Breast epithelium (tissue), 4 donors: Measurements from ENCODE around the gene KSR2. TPM values are rescaled to one million over a fixed set of nuclear protein-coding genes. Genes with fewer than 3 reads are reported as not detected.

Experiments used
- DNase-seq, 2 donors: peaks; one replicate each; pipeline ENCODE4 v3.0.0-alpha.2; 2019; ENCODE audit warnings: low spot score in 2 of 2
- H3K27ac ChIP-seq, 2 donors: fragments of 200-600 bp; sonication (generic) in 1 of 2; one replicate each; pipeline ENCODE4 v1.5.1; 2016 to 2019; ENCODE audit warnings: mild to moderate bottlenecking in 1 of 2
- H3K27me3 ChIP-seq, 2 donors: fragments of 200-600 bp; sonication (generic) in 1 of 2; one replicate each; pipeline versions ENCODE4 v1.5.1 to v1.6.0; 2017 to 2019; ENCODE audit warnings: control low read depth in 1 of 2, mild to moderate bottlenecking in 1 of 2
- H3K36me3 ChIP-seq: fragments of 200-600 bp; one replicate; pipeline ENCODE4 v1.5.1; 2019
- H3K4me1 ChIP-seq, 2 donors: fragments of 200-600 bp; sonication (generic); one replicate each; pipeline ENCODE4 v1.5.1; 2016 to 2019; ENCODE audit warnings: control low read depth in 1 of 2
- H3K4me3 ChIP-seq, 3 donors: fragments of 200-600 bp; sonication (generic); 1 replicate in 2 of 3; 2 replicates in 1 of 3; pipeline ENCODE4 v1.5.1; 2016 to 2019; ENCODE audit warnings: mild to moderate bottlenecking in 3 of 3, moderate library complexity in 2 of 3
- H3K9me3 ChIP-seq, 2 donors: fragments of 200-600 bp; sonication (generic) in 1 of 2; one replicate each; pipeline ENCODE4 v1.5.1; 2016 to 2019; ENCODE audit warnings: control low read depth in 1 of 2
- CTCF ChIP-seq, 3 donors: fragments of 450-650 bp; IDR thresholded peaks; one replicate each; pipeline ENCODE4 v1.5.1; 2016 to 2017; ENCODE audit warnings: antibody characterized with exemption in 3 of 3, mild to moderate bottlenecking in 3 of 3, moderate library complexity in 3 of 3
- POLR2A ChIP-seq: fragments of 450-650 bp; IDR thresholded peaks from one replicate; pipeline ENCODE4 v1.6.1; 2016; ENCODE audit warnings: antibody characterized with exemption, mild to moderate bottlenecking, moderate library complexity
- POLR2AphosphoS5 ChIP-seq, 3 donors: sonication (generic); formaldehyde crosslinking; IDR thresholded peaks; one replicate each; pipeline ENCODE4 v1.6.1; 2017; ENCODE audit warnings: antibody characterized with exemption in 3 of 3
- intact Hi-C: fragments of 100-400 bp; cut with DNase I; formaldehyde crosslinking; loops from one replicate; pipeline ENCODE4 v1.15.1; 2023; ENCODE audit warnings: low total_unique reads
- total RNA-seq, 3 donors: library from RNA; depleted of rRNA; stranded (reverse); fragments of >200 nt; gene quantifications; one replicate each; pipeline ENCODE4 v1.1.0, GENCODE V29; 2016

KSR2 gene
- total RNA-seq, 3 donors from 2014 or later, result under 0.01 to 1.9 (median 0.33) TPM

- intact Hi-C loops, result loop anchor here (10.0 kb wide), 1 partner anchor 967 kb away; no protein-coding TSS in a partner anchor
- Histone ChIP-seq H3K4me1 (no peaks in the 10 kb centered on the region), H3K27ac (no peak overlapping the region), H3K36me3 (no peaks in the 10 kb centered on the region), H3K9me3 (no peaks in the 10 kb centered on the region), H3K27me3 (no peaks in the 10 kb centered on the region), H3K4me3 (no peak overlapping the region)
- TF ChIP-seq POLR2A (no peak), POLR2AphosphoS5 (IDR thresholded peaks at IDR 0.05) (no peak), CTCF (IDR thresholded peaks at IDR 0.05) (no peak)
- DNase-seq, result no peak
These were observed 516.7 kb downstream of the KSR2 start for GRCh38 chr12:117452112-117452511.

GRCh38 chr12:117450209-117450608, 518.6 kb downstream of the KSR2 start:
- no peak for DNase-seq
- no peaks in the 10 kb centered on the region for H3K36me3 ChIP-seq
- no peak overlapping the region for H3K27ac ChIP-seq
- H3K9me3 ChIP-seq, result no peaks in the 10 kb centered on the region
- H3K4me3 ChIP-seq, result no peak overlapping the region
- no peaks in the 10 kb centered on the region for H3K4me1 ChIP-seq
- H3K27me3 ChIP-seq, result no peaks in the 10 kb centered on the region
- intact Hi-C loops, result loop anchor here (2.0 to 10.0 kb wide), 2 partner anchors 73 to 965 kb away; no protein-coding TSS in a partner anchor
- TF ChIP-seq CTCF (IDR thresholded peaks at IDR 0.05), result no peak
- TF ChIP-seq POLR2AphosphoS5 (IDR thresholded peaks at IDR 0.05), result no peak
- TF ChIP-seq POLR2A, result no peak

GRCh38 chr12:117447665-117448366, 521.0 kb downstream of the KSR2 start:
- H3K4me3 ChIP-seq, result no peak overlapping the region
- intact Hi-C loops, result no loop called here
- no peak overlapping the region for H3K27ac ChIP-seq
- TF ChIP-seq POLR2A (no peak), CTCF (IDR thresholded peaks at IDR 0.05) (no peak)
- no peaks in the 10 kb centered on the region for H3K27me3 ChIP-seq
- no peaks in the 10 kb centered on the region for H3K36me3 ChIP-seq
- no peaks in the 10 kb centered on the region for H3K9me3 ChIP-seq
- no peaks in the 10 kb centered on the region for H3K4me1 ChIP-seq
- DNase-seq, result no peak

- Histone ChIP-seq H3K27ac (no peak overlapping the region), H3K36me3 (no peaks in the 10 kb centered on the region), H3K27me3 (no peaks in the 10 kb centered on the region), H3K4me1 (no peaks in the 10 kb centered on the region), H3K4me3 (no peak overlapping the region), H3K9me3 (no peaks in the 10 kb centered on the region)
- intact Hi-C loops, result no loop called here
- DNase-seq, result no peak
- no peak for TF ChIP-seq POLR2A
- TF ChIP-seq POLR2AphosphoS5 (IDR thresholded peaks at IDR 0.05), result no peak
- TF ChIP-seq CTCF (IDR thresholded peaks at IDR 0.05), result no peak
These were observed 524.0 kb downstream of the KSR2 start for GRCh38 chr12:117444781-117445180.

GRCh38 chr12:117441751-117442150, 527.0 kb downstream of the KSR2 start:
- Histone ChIP-seq H3K27me3 (no peaks in the 10 kb centered on the region), H3K27ac (no peak overlapping the region), H3K36me3 (no peaks in the 10 kb centered on the region), H3K4me3 (no peak overlapping the region), H3K9me3 (no peaks in the 10 kb centered on the region), H3K4me1 (no peaks in the 10 kb centered on the region)
- TF ChIP-seq POLR2A (no peak), CTCF (IDR thresholded peaks at IDR 0.05) (no peak), POLR2AphosphoS5 (IDR thresholded peaks at IDR 0.05) (no peak)
- intact Hi-C loops, result no loop called here
- peak in 1 of 2 donors; percentile 19 for DNase-seq
